SJCRH30 (cell line): ENCODE data around the gene DCHS2. TPM values are rescaled to one million over a fixed set of nuclear protein-coding genes. Genes with fewer than 3 reads are reported as not detected.
A peak's percentile ranks its signal among the peaks of the same experiment; 100 is the strongest.

Source experiments
- DNase-seq, 2 experiments: peaks; one replicate each; pipeline ENCODE4 v3.0.0-alpha.2; 2015 to 2020
- H3K27ac ChIP-seq: fragments of 250-450 bp; sonication (Bioruptor Pico); 2 replicates; pipeline ENCODE4 v1.5.1; 2020; ENCODE audit warnings: mild to moderate bottlenecking, moderate library complexity
- H3K27me3 ChIP-seq: fragments of 250-450 bp; sonication (Bioruptor Pico); 2 replicates; pipeline ENCODE4 v1.5.1; 2020; ENCODE audit warnings: mild to moderate bottlenecking, moderate library complexity
- H3K36me3 ChIP-seq: fragments of 250-450 bp; sonication (Bioruptor Pico); 2 replicates; pipeline ENCODE4 v1.5.1; 2020; ENCODE audit warnings: mild to moderate bottlenecking, moderate library complexity
- H3K4me1 ChIP-seq: fragments of 250-450 bp; sonication (Bioruptor Pico); 2 replicates; pipeline ENCODE4 v1.5.1; 2020; ENCODE audit warnings: mild to moderate bottlenecking, moderate library complexity
- H3K4me3 ChIP-seq: fragments of 250-450 bp; sonication (Bioruptor Pico); 2 replicates; pipeline ENCODE4 v1.5.1; 2020; ENCODE audit warnings: mild to moderate bottlenecking, moderate library complexity
- H3K9me3 ChIP-seq: fragments of 250-450 bp; sonication (Bioruptor Pico); replicated peaks from 2 replicates; pipeline ENCODE4 v1.5.1; 2020; ENCODE audit warnings: mild to moderate bottlenecking, moderate library complexity
- total RNA-seq: library from RNA; depleted of rRNA; stranded (reverse); fragments of >200 nt; shearing (Covaris generic); gene quantifications from 2 replicates; pipeline ENCODE4 v1.2.3, GENCODE V29; 2014

Gene DCHS2
- total RNA-seq, 1 experiment from 2014 or later: 0.45 TPM

- no peak overlapping the region for H3K4me3 ChIP-seq
- H3K27ac ChIP-seq: no peak overlapping the region
- H3K36me3 ChIP-seq: no peaks in the 10 kb centered on the region
- H3K9me3 ChIP-seq: no peaks in the 10 kb centered on the region
- no peaks in the 10 kb centered on the region for H3K27me3 ChIP-seq
- H3K4me1 ChIP-seq: no peaks in the 10 kb centered on the region
- no peak for DNase-seq
Observed at GRCh38 chr4:154349829-154350228, 141.8 kb downstream of the DCHS2 start.

- DNase-seq: no peak
- H3K9me3 ChIP-seq: no peaks in the 10 kb centered on the region
Observed at GRCh38 chr4:154348657-154349056, 142.9 kb downstream of the DCHS2 start.

GRCh38 chr4:154345359-154345758 is 146.2 kb downstream of the DCHS2 start:
- Histone ChIP-seq H3K36me3 (no peaks in the 10 kb centered on the region), H3K9me3 (no peaks in the 10 kb centered on the region), H3K27ac (no peak overlapping the region), H3K4me1 (no peaks in the 10 kb centered on the region), H3K4me3 (no peak overlapping the region), H3K27me3 (no peaks in the 10 kb centered on the region)
- no peak for DNase-seq

More at GRCh38 chr4:154348657-154349056, 142.9 kb downstream of the DCHS2 start:
- no peak overlapping the region for H3K4me3 ChIP-seq
- H3K36me3 ChIP-seq: no peaks in the 10 kb centered on the region
- H3K27me3 ChIP-seq: no peaks in the 10 kb centered on the region
- H3K27ac ChIP-seq: no peak overlapping the region
- no peaks in the 10 kb centered on the region for H3K4me1 ChIP-seq

GRCh38 chr4:154344686-154345085 is 146.9 kb downstream of the DCHS2 start:
- no peaks in the 10 kb centered on the region for H3K36me3 ChIP-seq
- peak; percentile 2 to 7 for DNase-seq
- no peak overlapping the region for H3K4me3 ChIP-seq
- H3K27ac ChIP-seq: no peak overlapping the region
- no peaks in the 10 kb centered on the region for H3K27me3 ChIP-seq
- H3K9me3 ChIP-seq: no peaks in the 10 kb centered on the region
- no peaks in the 10 kb centered on the region for H3K4me1 ChIP-seq

- no peak for DNase-seq
- H3K4me1 ChIP-seq: no peaks in the 10 kb centered on the region
Observed at GRCh38 chr4:154343651-154344050, 147.9 kb downstream of the DCHS2 start.

GRCh38 chr4:154341448-154341847 is 150.2 kb downstream of the DCHS2 start:
- Histone ChIP-seq H3K4me1 (no peaks in the 10 kb centered on the region), H3K27ac (no peak overlapping the region), H3K4me3 (no peak overlapping the region), H3K36me3 (no peaks in the 10 kb centered on the region), H3K27me3 (no peaks in the 10 kb centered on the region), H3K9me3 (no peaks in the 10 kb centered on the region)
- DNase-seq: no peak

More at GRCh38 chr4:154343651-154344050, 147.9 kb downstream of the DCHS2 start:
- Histone ChIP-seq H3K27me3 (no peaks in the 10 kb centered on the region), H3K4me3 (no peak overlapping the region), H3K9me3 (no peaks in the 10 kb centered on the region), H3K36me3 (no peaks in the 10 kb centered on the region), H3K27ac (no peak overlapping the region)

GRCh38 chr4:154335588-154335987 is 156.0 kb downstream of the DCHS2 start:
- Histone ChIP-seq H3K27ac (no peak overlapping the region), H3K4me3 (no peak overlapping the region), H3K27me3 (no peaks in the 10 kb centered on the region), H3K9me3 (no peaks in the 10 kb centered on the region), H3K4me1 (no peaks in the 10 kb centered on the region), H3K36me3 (no peaks in the 10 kb centered on the region)
- no peak for DNase-seq

GRCh38 chr4:154332681-154333421 is 158.7 kb downstream of the DCHS2 start:
- no peak for DNase-seq
- Histone ChIP-seq H3K4me3 (no peak overlapping the region), H3K36me3 (no peaks in the 10 kb centered on the region), H3K4me1 (no peaks in the 10 kb centered on the region), H3K27ac (no peak overlapping the region), H3K9me3 (no peaks in the 10 kb centered on the region), H3K27me3 (no peaks in the 10 kb centered on the region)

GRCh38 chr4:154329939-154330338 is 161.7 kb downstream of the DCHS2 start:
- H3K36me3 ChIP-seq: no peaks in the 10 kb centered on the region
- H3K9me3 ChIP-seq: no peaks in the 10 kb centered on the region
- H3K27ac ChIP-seq: no peak overlapping the region
- no peaks in the 10 kb centered on the region for H3K27me3 ChIP-seq
- DNase-seq: no peak
- H3K4me3 ChIP-seq: no peak overlapping the region
- H3K4me1 ChIP-seq: no peaks in the 10 kb centered on the region

GRCh38 chr4:154329268-154329868 is 162.2 kb downstream of the DCHS2 start:
- no peaks in the 10 kb centered on the region for H3K9me3 ChIP-seq
- DNase-seq: peak in 1 of 2 experiments; percentile 27
- no peak overlapping the region for H3K27ac ChIP-seq

GRCh38 chr4:154328030-154328429 is 163.6 kb downstream of the DCHS2 start:
- no peak overlapping the region for H3K27ac ChIP-seq
- H3K4me1 ChIP-seq: no peaks in the 10 kb centered on the region
- no peak for DNase-seq
- no peak overlapping the region for H3K4me3 ChIP-seq
- H3K9me3 ChIP-seq: no peaks in the 10 kb centered on the region
- no peaks in the 10 kb centered on the region for H3K27me3 ChIP-seq
- no peaks in the 10 kb centered on the region for H3K36me3 ChIP-seq

More at GRCh38 chr4:154329268-154329868, 162.2 kb downstream of the DCHS2 start:
- Histone ChIP-seq H3K27me3 (no peaks in the 10 kb centered on the region), H3K4me3 (no peak overlapping the region), H3K4me1 (no peaks in the 10 kb centered on the region), H3K36me3 (no peaks in the 10 kb centered on the region)

- Histone ChIP-seq H3K27ac (no peak overlapping the region), H3K9me3 (no peaks in the 10 kb centered on the region), H3K4me1 (no peaks in the 10 kb centered on the region), H3K36me3 (no peaks in the 10 kb centered on the region), H3K4me3 (no peak overlapping the region), H3K27me3 (no peaks in the 10 kb centered on the region)
- no peak for DNase-seq
Observed at GRCh38 chr4:154320521-154320920, 171.1 kb downstream of the DCHS2 start.

- Histone ChIP-seq H3K4me1 (no peaks in the 10 kb centered on the region), H3K27me3 (no peaks in the 10 kb centered on the region), H3K27ac (no peak overlapping the region), H3K4me3 (no peak overlapping the region), H3K36me3 (no peaks in the 10 kb centered on the region), H3K9me3 (no peaks in the 10 kb centered on the region)
- no peak for DNase-seq
Observed at GRCh38 chr4:154319736-154320135, 171.9 kb downstream of the DCHS2 start.

- no peaks in the 10 kb centered on the region for H3K9me3 ChIP-seq
- H3K4me1 ChIP-seq: no peaks in the 10 kb centered on the region
- H3K36me3 ChIP-seq: no peaks in the 10 kb centered on the region
- DNase-seq: no peak
- H3K27me3 ChIP-seq: no peaks in the 10 kb centered on the region
- no peak overlapping the region for H3K4me3 ChIP-seq
- no peak overlapping the region for H3K27ac ChIP-seq
Observed at GRCh38 chr4:154317201-154317999, 174.2 kb downstream of the DCHS2 start.

GRCh38 chr4:154315741-154316140 is 175.9 kb downstream of the DCHS2 start:
- H3K36me3 ChIP-seq: no peaks in the 10 kb centered on the region
- no peak for DNase-seq

More at GRCh38 chr4:154315741-154316140, 175.9 kb downstream of the DCHS2 start:
- H3K4me1 ChIP-seq: no peaks in the 10 kb centered on the region
- H3K27ac ChIP-seq: no peak overlapping the region
- no peak overlapping the region for H3K4me3 ChIP-seq
- no peaks in the 10 kb centered on the region for H3K9me3 ChIP-seq
- no peaks in the 10 kb centered on the region for H3K27me3 ChIP-seq
